Right lobe of liver (tissue), 4 donors: ENCODE data around the gene TBX10.

Experiments used
- POLR2A ChIP-seq: fragments of 450-650 bp; IDR thresholded peaks from one replicate; pipeline ENCODE4 v1.6.1; 2017; ENCODE audit warnings: antibody characterized with exemption, mild to moderate bottlenecking
- TF ChIP-seq, protein P1 (sequence below), 4 donors: fragments of 200-600 bp in 3 of 4; fragments of 450-650 bp in 1 of 4; IDR thresholded peaks; one replicate each; pipeline versions ENCODE4 v1.5.1 to v1.8.0; 2016 to 2022; ENCODE audit warnings: antibody characterized with exemption in 4 of 4, mild to moderate bottlenecking in 2 of 4
- donor health status: DM: no; HTN: no; CAD: no.
- donor health status: DM: no; HTN: no; CAD: no.
- donor health status: DM: no; HTN: yes; CAD: no.

DNA sequence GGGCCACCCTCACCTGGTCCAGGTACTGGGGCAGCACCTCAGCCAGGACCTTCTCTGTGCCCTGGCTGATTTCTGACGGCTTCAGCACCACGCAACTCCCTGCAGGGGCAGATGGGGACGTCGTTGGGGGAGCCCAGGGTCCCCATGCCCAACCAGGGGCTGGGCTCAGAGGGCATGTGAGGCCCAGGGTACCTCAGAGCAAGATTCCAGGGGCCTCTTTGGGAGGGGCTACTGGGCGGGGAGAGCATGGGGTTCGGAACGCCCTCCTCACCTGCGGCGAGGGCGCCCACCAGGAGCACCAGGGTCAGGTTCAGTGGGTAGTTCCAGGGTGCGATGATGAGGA lies 26.7 kb upstream of the TBX10 start:
- TF ChIP-seq, protein P1, sequence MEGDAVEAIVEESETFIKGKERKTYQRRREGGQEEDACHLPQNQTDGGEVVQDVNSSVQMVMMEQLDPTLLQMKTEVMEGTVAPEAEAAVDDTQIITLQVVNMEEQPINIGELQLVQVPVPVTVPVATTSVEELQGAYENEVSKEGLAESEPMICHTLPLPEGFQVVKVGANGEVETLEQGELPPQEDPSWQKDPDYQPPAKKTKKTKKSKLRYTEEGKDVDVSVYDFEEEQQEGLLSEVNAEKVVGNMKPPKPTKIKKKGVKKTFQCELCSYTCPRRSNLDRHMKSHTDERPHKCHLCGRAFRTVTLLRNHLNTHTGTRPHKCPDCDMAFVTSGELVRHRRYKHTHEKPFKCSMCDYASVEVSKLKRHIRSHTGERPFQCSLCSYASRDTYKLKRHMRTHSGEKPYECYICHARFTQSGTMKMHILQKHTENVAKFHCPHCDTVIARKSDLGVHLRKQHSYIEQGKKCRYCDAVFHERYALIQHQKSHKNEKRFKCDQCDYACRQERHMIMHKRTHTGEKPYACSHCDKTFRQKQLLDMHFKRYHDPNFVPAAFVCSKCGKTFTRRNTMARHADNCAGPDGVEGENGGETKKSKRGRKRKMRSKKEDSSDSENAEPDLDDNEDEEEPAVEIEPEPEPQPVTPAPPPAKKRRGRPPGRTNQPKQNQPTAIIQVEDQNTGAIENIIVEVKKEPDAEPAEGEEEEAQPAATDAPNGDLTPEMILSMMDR (IDR thresholded peaks at IDR 0.05): no peak
- no peak for TF ChIP-seq POLR2A
